Smooth muscle cell (in vitro differentiated cells): ENCODE data around the gene PTPN13. TPM values are rescaled to one million over a fixed set of nuclear protein-coding genes. Genes with fewer than 3 reads are reported as not detected.

Source experiments
- DNase-seq: peaks from one replicate; lab custom pipeline; 2025; ENCODE audit not compliant: unreplicated experiment; lab: John Stamatoyannopoulos, UW
- H2AFZ ChIP-seq: fragments of 200-600 bp; sonication (generic); 2 replicates; pipeline ENCODE4 v1.6.0; 2016; ENCODE audit warnings: antibody characterized with exemption, low read depth, mild to moderate bottlenecking
- H3F3A ChIP-seq: fragments of 200-600 bp; sonication (generic); 2 replicates; pipeline ENCODE4 v1.6.0; 2017; ENCODE audit warnings: antibody characterized with exemption, low read depth
- H3K27ac ChIP-seq: fragments of 200-600 bp; sonication (generic); 2 replicates; pipeline ENCODE4 v1.5.1; 2016; ENCODE audit warnings: low read depth, mild to moderate bottlenecking
- H3K27me3 ChIP-seq: fragments of 200-600 bp; sonication (generic); 2 replicates; pipeline ENCODE4 v1.6.1; 2016; ENCODE audit warnings: low read depth, mild to moderate bottlenecking
- H3K36me3 ChIP-seq: fragments of 200-600 bp; sonication (generic); 2 replicates; pipeline ENCODE4 v1.5.1; 2016; ENCODE audit warnings: low read depth
- H3K4me1 ChIP-seq: fragments of 200-600 bp; sonication (generic); 2 replicates; pipeline ENCODE4 v1.5.1; 2016; ENCODE audit warnings: low read depth
- H3K4me2 ChIP-seq: fragments of 200-600 bp; sonication (generic); 2 replicates; pipeline ENCODE4 v1.6.0; 2016; ENCODE audit warnings: mild to moderate bottlenecking
- H3K4me3 ChIP-seq: fragments of 200-600 bp; sonication (generic); 2 replicates; pipeline ENCODE4 v1.5.1; 2016; ENCODE audit warnings: mild to moderate bottlenecking
- H3K79me2 ChIP-seq: fragments of 200-600 bp; sonication (generic); 2 replicates; pipeline ENCODE4 v1.6.0; 2016; ENCODE audit warnings: low read depth, mild to moderate bottlenecking
- H3K9ac ChIP-seq: fragments of 200-600 bp; sonication (generic); 2 replicates; pipeline ENCODE4 v1.6.0; 2016; ENCODE audit warnings: low read depth
- H3K9me3 ChIP-seq: fragments of 200-600 bp; sonication (generic); replicated peaks from 2 replicates; pipeline ENCODE4 v1.5.1; 2016; ENCODE audit warnings: low read depth
- H4K20me1 ChIP-seq: fragments of 200-600 bp; sonication (generic); 2 replicates; pipeline ENCODE4 v1.6.0; 2016; ENCODE audit warnings: low read depth
- WGBS: methylation state at CpG from one replicate; pipeline ENCODE4 v1.1.7; 2016; ENCODE audit warnings: low lambda C conversion rate; 5-methylcytosine and 5-hydroxymethylcytosine counted together
- polyA plus RNA-seq: library from polyadenylated mRNA; unstranded; fragments of >200 nt; fragmentation: Nextera tagmentation; extraction: Ambion mirVana; gene quantifications from 2 replicates; pipeline ENCODE4 v1.2.1, GENCODE V29; 2016
- total RNA-seq: library from RNA; depleted of rRNA; stranded (reverse); fragments of >200 nt; gene quantifications from 2 replicates; pipeline ENCODE4 v1.2.3, GENCODE V29; 2014
- TF ChIP-seq, protein P1 (sequence below): fragments of 200-600 bp; sonication (generic); IDR thresholded peaks from 2 replicates; pipeline ENCODE4 v1.5.1; 2017; ENCODE audit warnings: borderline replicate concordance, mild to moderate bottlenecking, antibody characterized with exemption; ENCODE audit not compliant: insufficient read depth, poor library complexity, severe bottlenecking

Gene PTPN13
- total and polyA plus RNA-seq, 2 experiments from 2014 or later = 14.9 to 52.9 TPM

DNA sequence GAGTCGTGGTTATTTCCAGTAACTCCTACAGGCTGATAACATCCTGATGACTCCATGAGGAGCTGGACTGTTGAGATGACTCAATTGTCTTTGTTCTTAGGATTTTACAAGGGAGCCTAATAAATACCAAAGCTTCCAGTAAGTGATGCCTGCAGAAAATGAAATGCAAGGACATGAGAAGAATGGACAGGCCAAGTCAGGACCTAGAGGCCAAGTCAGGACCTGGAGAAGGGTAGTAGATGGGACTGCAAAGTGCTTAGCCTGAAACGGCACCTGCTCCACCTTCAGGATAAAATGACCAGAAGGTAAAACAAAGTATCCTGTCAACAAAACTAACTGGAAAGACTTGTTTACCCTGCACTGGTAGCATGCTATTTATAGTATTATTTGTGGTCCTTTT lies 261.5 kb downstream of the PTPN13 start:
- Histone ChIP-seq H2AFZ (no peak overlapping the region), H3F3A (no peaks in the 10 kb centered on the region), H3K27me3 (no peaks in the 10 kb centered on the region), H4K20me1 (no peaks in the 10 kb centered on the region), H3K36me3 (no peaks in the 10 kb centered on the region), H3K4me2 (peak overlapping the region; percentile 74), H3K9me3 (no peaks in the 10 kb centered on the region), H3K4me3 (no peak overlapping the region), H3K4me1 (peaks cover 6% of the 10 kb centered on the region), H3K27ac (peak overlapping the region; percentile 75), H3K9ac (no peak overlapping the region), H3K79me2 (no peaks in the 10 kb centered on the region)
- 35% methylated on average over 2 of the region's 2 CpGs for WGBS
- TF ChIP-seq, protein P1, sequence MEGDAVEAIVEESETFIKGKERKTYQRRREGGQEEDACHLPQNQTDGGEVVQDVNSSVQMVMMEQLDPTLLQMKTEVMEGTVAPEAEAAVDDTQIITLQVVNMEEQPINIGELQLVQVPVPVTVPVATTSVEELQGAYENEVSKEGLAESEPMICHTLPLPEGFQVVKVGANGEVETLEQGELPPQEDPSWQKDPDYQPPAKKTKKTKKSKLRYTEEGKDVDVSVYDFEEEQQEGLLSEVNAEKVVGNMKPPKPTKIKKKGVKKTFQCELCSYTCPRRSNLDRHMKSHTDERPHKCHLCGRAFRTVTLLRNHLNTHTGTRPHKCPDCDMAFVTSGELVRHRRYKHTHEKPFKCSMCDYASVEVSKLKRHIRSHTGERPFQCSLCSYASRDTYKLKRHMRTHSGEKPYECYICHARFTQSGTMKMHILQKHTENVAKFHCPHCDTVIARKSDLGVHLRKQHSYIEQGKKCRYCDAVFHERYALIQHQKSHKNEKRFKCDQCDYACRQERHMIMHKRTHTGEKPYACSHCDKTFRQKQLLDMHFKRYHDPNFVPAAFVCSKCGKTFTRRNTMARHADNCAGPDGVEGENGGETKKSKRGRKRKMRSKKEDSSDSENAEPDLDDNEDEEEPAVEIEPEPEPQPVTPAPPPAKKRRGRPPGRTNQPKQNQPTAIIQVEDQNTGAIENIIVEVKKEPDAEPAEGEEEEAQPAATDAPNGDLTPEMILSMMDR = no peak
- no peak for DNase-seq

DNA sequence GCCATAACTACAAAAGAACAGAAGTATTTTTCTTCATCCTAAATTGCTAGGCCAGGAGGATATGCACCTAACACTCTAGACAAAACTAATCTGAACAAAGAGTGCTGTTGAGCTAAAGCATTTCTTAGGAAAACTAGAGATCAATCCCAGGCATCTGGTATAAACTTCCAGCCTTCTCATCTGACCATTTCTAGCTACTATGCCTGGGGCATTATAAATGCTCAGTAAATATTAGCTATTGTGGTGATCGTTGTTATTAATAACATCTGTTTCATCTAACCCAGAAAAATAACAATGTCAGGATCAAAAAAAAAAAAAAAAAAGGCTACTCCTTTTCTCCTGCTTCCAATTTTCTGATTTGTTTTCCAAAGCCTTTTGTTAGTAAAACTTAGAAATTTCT lies 262.8 kb downstream of the PTPN13 start:
- Histone ChIP-seq H4K20me1 (no peaks in the 10 kb centered on the region), H2AFZ (peak overlapping the region; percentile 36), H3K4me1 (peaks cover 6% of the 10 kb centered on the region), H3K27ac (peak overlapping the region; percentile 75), H3K9me3 (no peaks in the 10 kb centered on the region), H3F3A (no peaks in the 10 kb centered on the region), H3K36me3 (no peaks in the 10 kb centered on the region), H3K79me2 (no peaks in the 10 kb centered on the region), H3K9ac (no peak overlapping the region), H3K4me3 (no peak overlapping the region), H3K27me3 (no peaks in the 10 kb centered on the region), H3K4me2 (no peak overlapping the region)
- TF ChIP-seq, protein P1 = no peak
- WGBS = 70% methylated on average over 1 of the region's 1 CpG
- DNase-seq = no peak

DNA sequence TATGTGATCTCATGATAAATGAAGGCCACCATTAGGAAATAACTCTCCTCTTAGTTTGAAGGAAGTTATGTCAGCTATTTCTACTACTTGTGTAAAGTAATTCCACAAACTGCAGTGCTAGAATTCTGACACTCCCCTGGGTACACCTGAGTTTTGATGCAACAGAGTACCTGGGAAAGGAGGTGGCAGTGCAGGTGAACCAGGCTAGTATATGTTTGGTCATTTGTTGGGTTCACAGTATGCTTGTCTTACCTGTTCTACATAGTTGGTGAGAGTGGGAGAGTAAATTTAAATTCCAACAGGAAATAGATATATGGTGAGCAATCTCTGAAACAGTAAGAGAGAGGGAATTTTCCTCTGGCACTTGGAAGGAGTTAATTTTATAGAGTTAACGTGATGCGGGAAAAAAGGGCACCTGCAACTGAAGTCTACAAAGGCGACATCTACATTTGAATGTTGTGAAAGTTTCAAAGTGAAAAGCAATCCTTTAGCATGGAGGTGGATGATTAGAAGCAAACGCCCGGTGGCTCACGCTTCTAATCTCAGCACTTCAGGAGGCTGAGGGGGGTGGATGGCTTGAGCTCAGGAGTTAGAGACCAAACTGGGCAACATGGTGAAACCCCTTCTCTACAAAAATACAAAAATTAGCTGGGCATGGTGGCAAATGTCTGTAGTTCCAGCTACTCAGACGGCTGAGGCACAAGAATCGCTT lies 263.4 kb downstream of the PTPN13 start:
- Histone ChIP-seq H3K27me3 (no peaks in the 10 kb centered on the region), H3K27ac (no peak overlapping the region), H3K9me3 (no peaks in the 10 kb centered on the region), H3K4me1 (peaks cover 6% of the 10 kb centered on the region), H3K79me2 (no peaks in the 10 kb centered on the region), H3K4me3 (no peak overlapping the region), H3K36me3 (no peaks in the 10 kb centered on the region), H4K20me1 (no peaks in the 10 kb centered on the region), H3F3A (no peaks in the 10 kb centered on the region), H3K9ac (no peak overlapping the region), H3K4me2 (no peak overlapping the region), H2AFZ (no peak overlapping the region)
- 64% methylated on average over 8 of the region's 8 CpGs for WGBS
- TF ChIP-seq, protein P1 = no peak
- no peak for DNase-seq

Other genes starting within 250 kb of the PTPN13 start
- 4.8 and 13.3 TPM in 2 replicates for gene MAPK10, start 234.3 kb upstream of the PTPN13 start, total RNA-seq
- 2.4 and 4.5 TPM in 2 replicates for gene MAPK10, start 234.3 kb upstream of the PTPN13 start, polyA plus RNA-seq